HG02981 (cell line): Measurements from ENCODE around the gene GRIA2.

Source experiments
- ATAC-seq: cut with Tn5 transposase; IDR thresholded peaks from one replicate; pipeline ENCODE4 v1.9.1; 2021; ENCODE audit warnings: mild to moderate bottlenecking, moderate library complexity; ENCODE audit not compliant: unreplicated experiment

Gene GRIA2

GRCh38 chr4:157358851-157359250, 138.3 kb downstream of the GRIA2 start:
- ATAC-seq, result no peak

GRCh38 chr4:157363360-157363759, 142.8 kb downstream of the GRIA2 start:
- no peak for ATAC-seq

DNA sequence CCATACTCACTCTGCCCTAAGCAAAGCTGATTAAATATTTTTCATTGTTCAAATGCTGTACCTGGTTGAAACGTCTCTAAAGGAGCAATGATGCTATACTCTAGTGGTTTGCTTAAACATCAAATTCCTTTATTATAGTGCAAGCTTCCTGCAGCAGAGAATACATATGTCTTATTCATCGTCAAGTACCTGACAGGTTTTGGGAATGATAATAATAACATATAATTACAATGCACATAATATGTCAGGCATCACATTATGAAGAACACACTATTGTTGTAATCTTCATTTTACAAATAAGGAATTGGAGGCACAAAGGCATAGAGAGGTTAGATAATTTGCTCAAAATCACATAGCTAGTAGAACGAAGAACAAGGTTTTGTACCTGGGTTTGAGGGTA, 151.6 kb downstream of the GRIA2 start:
- ATAC-seq, result no peak

DNA sequence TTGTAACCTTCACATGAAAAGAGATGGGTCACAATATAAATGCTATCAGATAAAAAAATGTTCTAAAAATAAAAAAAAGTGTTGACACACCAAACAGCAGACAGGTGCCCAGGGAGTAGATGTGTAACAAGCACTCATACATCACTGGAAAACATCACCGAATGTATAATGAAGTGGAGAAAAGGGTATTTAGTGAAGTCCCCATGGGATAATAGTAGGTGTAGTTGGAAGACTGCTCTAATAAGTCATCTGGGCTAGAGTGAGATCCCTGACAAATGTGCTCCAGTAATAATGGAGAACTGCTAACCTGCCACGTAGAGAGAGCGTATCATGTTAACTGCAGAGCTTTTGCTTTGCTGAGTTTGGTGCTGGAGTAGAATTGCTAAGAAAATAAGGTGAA, 152.0 kb downstream of the GRIA2 start:
- no peak for ATAC-seq

DNA sequence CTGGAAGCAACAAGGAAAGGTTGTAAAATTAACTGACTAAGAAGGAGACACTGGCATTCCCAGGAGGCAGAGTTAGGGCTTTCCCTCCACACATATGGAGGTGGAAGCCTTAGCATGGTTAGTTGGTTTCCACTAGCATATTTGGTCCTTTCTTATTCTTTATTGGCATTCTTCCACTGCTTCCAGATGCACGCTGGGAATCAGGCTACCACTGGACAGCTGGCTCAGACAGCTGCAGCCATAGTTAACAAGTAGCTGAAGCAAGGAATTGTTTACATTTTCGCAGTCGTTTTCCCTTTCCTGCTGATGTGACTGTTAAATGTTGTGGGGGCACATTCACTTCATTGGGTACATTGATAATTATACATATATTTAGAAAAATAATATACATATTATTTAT, 169.2 kb downstream of the GRIA2 start:
- no peak for ATAC-seq

- ATAC-seq, result no peak
These were observed 184.5 kb downstream of the GRIA2 start for GRCh38 chr4:157405070-157405469.
